Bronchial epithelial cell (primary cell): Measurements from ENCODE around the gene JAM2. TPM values are rescaled to one million over a fixed set of nuclear protein-coding genes. Genes with fewer than 3 reads are reported as not detected.
"Not testable (repeated sequence)": the region's sequence is repeated elsewhere in the genome, so short reads cannot be mapped to it uniquely, and the experiment has no call there.

ENCODE experiments used
- DNase-seq: peaks from one replicate; pipeline ENCODE4 v3.0.0-alpha.2; 2010; ENCODE audit warnings: low read depth
- FAIRE-seq: peaks from 2 replicates; lab custom pipeline; 2011; peaks lifted over from hg19 to GRCh38; lab: Jason Lieb, UNC
- H3K27me3 ChIP-seq: 2 replicates; pipeline ENCODE4 v1.5.1; 2011; ENCODE audit warnings: low read length; ENCODE audit not compliant: control insufficient read depth, insufficient read depth
- H3K36me3 ChIP-seq: 2 replicates; pipeline ENCODE4 v1.5.1; 2011; ENCODE audit warnings: low read length; ENCODE audit not compliant: control insufficient read depth, insufficient read depth
- H3K4me3 ChIP-seq: 2 replicates; pipeline ENCODE4 v1.5.1; 2011; ENCODE audit warnings: mild to moderate bottlenecking, low read depth, low read length, control low read depth
- total RNA-seq: library from RNA; depleted of rRNA; stranded (reverse); fragments of >200 nt; gene quantifications from 2 replicates; pipeline ENCODE4 v1.2.1, GENCODE V29; 2014
- TF ChIP-seq, protein P1 (sequence below): IDR thresholded peaks from 2 replicates; pipeline ENCODE4 v1.5.1; 2011; ENCODE audit warnings: mild to moderate bottlenecking, moderate library complexity, low read length, control low read depth, inconsistent platforms; ENCODE audit not compliant: insufficient read depth, severe bottlenecking

JAM2 gene
- total RNA-seq, 1 donor from 2014 or later = under 0.01 TPM

DNA sequence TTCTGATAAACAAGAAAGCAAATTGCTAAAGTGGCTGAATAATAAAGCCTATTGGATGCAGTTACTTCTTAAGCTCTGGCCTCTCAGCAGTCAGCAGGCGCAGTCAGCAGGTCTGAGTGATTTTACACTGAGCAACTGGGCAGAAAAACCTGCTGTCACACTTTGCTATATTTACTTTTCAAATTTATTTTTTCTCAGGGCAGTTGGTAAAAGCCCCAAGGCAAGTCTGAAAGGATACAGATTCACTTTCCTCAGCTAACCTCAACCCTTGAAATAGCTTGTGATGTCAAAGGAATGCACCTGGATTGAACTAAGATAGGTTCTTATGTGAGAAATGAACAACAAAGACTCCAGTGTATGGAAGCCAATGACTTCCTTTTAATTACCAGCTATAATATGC lies 61.7 kb downstream of the JAM2 start:
- FAIRE-seq (no peak), DNase-seq (peak; percentile 31)
- TF ChIP-seq, protein P1, sequence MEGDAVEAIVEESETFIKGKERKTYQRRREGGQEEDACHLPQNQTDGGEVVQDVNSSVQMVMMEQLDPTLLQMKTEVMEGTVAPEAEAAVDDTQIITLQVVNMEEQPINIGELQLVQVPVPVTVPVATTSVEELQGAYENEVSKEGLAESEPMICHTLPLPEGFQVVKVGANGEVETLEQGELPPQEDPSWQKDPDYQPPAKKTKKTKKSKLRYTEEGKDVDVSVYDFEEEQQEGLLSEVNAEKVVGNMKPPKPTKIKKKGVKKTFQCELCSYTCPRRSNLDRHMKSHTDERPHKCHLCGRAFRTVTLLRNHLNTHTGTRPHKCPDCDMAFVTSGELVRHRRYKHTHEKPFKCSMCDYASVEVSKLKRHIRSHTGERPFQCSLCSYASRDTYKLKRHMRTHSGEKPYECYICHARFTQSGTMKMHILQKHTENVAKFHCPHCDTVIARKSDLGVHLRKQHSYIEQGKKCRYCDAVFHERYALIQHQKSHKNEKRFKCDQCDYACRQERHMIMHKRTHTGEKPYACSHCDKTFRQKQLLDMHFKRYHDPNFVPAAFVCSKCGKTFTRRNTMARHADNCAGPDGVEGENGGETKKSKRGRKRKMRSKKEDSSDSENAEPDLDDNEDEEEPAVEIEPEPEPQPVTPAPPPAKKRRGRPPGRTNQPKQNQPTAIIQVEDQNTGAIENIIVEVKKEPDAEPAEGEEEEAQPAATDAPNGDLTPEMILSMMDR = no peak

DNA sequence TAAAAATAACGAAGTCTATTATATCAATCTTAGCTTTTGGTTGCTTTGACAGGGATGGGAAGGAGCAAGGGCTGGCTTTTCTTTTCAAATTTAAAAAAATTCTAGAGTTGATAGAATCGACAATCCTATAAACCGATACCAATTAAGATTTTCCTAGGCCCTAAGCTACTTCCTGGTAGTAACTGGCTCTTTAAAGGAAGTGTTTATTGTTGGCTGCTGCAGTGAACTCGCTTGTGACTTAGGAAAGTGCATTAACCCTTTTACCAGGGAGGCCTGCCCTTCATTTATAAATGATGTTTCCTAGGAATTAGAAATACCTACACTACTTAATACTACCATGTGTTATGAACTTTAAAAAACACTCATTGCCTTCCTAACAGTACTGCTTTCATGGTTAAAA lies 62.5 kb downstream of the JAM2 start:
- TF ChIP-seq, protein P1 = no peak
- Histone ChIP-seq H3K4me3 (no peak overlapping the region), H3K27me3 (no peaks in the 10 kb centered on the region), H3K36me3 (no peaks in the 10 kb centered on the region)
- DNase-seq (no peak), FAIRE-seq (no peak)

More for the DNA sequence above, 61.7 kb downstream of the JAM2 start:
- Histone ChIP-seq H3K36me3 (no peaks in the 10 kb centered on the region), H3K27me3 (no peaks in the 10 kb centered on the region), H3K4me3 (no peak overlapping the region)

- Histone ChIP-seq H3K27me3 (no peaks in the 10 kb centered on the region), H3K36me3 (no peaks in the 10 kb centered on the region), H3K4me3 (no peak overlapping the region)
- FAIRE-seq (no peak), DNase-seq (peak; percentile 34)
- TF ChIP-seq, protein P1 = peak; percentile 70
These were observed 69.5 kb downstream of the JAM2 start for GRCh38 chr21:25708467-25709065.

DNA sequence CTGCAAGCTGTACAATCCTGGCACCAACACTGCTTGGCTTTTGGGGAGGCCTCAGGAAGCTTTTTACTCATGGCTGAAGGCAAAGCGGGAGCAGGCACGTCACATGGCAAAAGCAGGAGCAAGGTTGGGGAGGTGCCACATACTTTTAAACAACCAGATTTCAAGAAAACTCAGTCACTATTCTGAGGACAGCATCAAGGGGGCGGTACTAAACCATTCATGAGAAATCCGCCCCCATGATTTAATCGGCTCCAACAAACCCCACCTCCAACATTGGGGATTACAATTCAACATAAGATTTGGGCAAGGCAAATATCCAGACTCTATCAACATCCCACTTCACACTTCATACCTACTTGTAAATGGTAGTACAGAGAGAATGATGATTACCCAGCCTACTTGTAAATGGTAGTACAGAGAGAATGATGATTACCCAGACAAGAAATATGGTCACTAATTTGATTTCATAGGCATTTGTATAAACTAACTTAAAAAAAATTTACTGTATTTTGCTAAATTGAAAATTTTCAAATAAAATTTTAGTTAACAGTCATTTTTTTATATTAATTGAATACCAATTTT lies 70.7 kb downstream of the JAM2 start:
- no peaks in the 10 kb centered on the region for H3K36me3 ChIP-seq
- FAIRE-seq (no peak), DNase-seq (no peak)
- TF ChIP-seq, protein P1 = no peak
- H3K4me3 ChIP-seq = no peak overlapping the region
- no peaks in the 10 kb centered on the region for H3K27me3 ChIP-seq

GRCh38 chr21:25710550-25710949 lies 71.5 kb downstream of the JAM2 start:
- Histone ChIP-seq H3K36me3 (no peaks in the 10 kb centered on the region), H3K4me3 (no peak overlapping the region), H3K27me3 (no peaks in the 10 kb centered on the region)
- no peak for DNase-seq
- FAIRE-seq = no peak
- TF ChIP-seq, protein P1 = no peak

- H3K27me3 ChIP-seq, FAIRE-seq, H3K36me3 ChIP-seq, H3K4me3 ChIP-seq, DNase-seq: not testable (repeated sequence)
These were observed 75.0 kb downstream of the JAM2 start for GRCh38 chr21:25714066-25714465.
